Right hindlimb (tissue), 1 donor: Measurements from ENCODE around the gene GNAI2.

Experiments
- DNase-seq: peaks from one replicate; pipeline ENCODE4 v3.0.0-alpha.2; 2018

The GNAI2 gene

GRCh38 chr3:50235716-50236483, at the start of gene GNAI2:
GNAI2 (plus strand) TSS chr3:50236204; CDS start chr3:50236336, 132 bp downstream.
- peak; percentile 100 for DNase-seq

GRCh38 chr3:50187750-50188149, 48.3 kb upstream of the GNAI2 start:
- peak; percentile 6 for DNase-seq

- DNase-seq = peak; percentile 88
Observed at GRCh38 chr3:50189274-50189673, 46.7 kb upstream of the GNAI2 start.

GRCh38 chr3:50189989-50190388, 46.0 kb upstream of the GNAI2 start:
- DNase-seq = peak; percentile 14

GRCh38 chr3:50190936-50191660, 44.9 kb upstream of the GNAI2 start, which contains the start of gene GNAT1:
GNAT1 (plus strand) TSS chr3:50191610; CDS start chr3:50191726, 116 bp downstream.
- peak; percentile 32 for DNase-seq

- DNase-seq = no peak
Observed at GRCh38 chr3:50192124-50192523, 43.9 kb upstream of the GNAI2 start.

- DNase-seq = peak; percentile 82
Observed at GRCh38 chr3:50192689-50193141, 43.3 kb upstream of the GNAI2 start.

- peak; percentile 33 for DNase-seq
Observed at GRCh38 chr3:50193286-50193685, 42.7 kb upstream of the GNAI2 start.

- DNase-seq = no peak
Observed at GRCh38 chr3:50193746-50194127, 42.3 kb upstream of the GNAI2 start.

GRCh38 chr3:50194128-50194902, 41.7 kb upstream of the GNAI2 start:
- DNase-seq = peak; percentile 82

GRCh38 chr3:50194903-50195500, 41.0 kb upstream of the GNAI2 start:
- no peak for DNase-seq

- DNase-seq = no peak
Observed at GRCh38 chr3:50195501-50196252, 40.3 kb upstream of the GNAI2 start.

GRCh38 chr3:50196253-50196801, 39.7 kb upstream of the GNAI2 start:
- no peak for DNase-seq

- no peak for DNase-seq
Observed at GRCh38 chr3:50201573-50202315, 34.3 kb upstream of the GNAI2 start.

GRCh38 chr3:50202353-50203112, 33.5 kb upstream of the GNAI2 start:
- DNase-seq = no peak

- no peak for DNase-seq
Observed at GRCh38 chr3:50203113-50203808, 32.7 kb upstream of the GNAI2 start.

GRCh38 chr3:50203809-50204803, 31.9 kb upstream of the GNAI2 start:
- no peak for DNase-seq

- DNase-seq = peak; percentile 69
Observed at GRCh38 chr3:50204804-50205412, 31.1 kb upstream of the GNAI2 start, which contains the start of gene SLC38A3. SLC38A3 (plus strand) TSS chr3:50205271; CDS start chr3:50214200, 8,929 bp downstream.
